K562 (cell line): Measurements from ENCODE around the gene COG3. TPM values are rescaled to one million over a fixed set of nuclear protein-coding genes. Genes with fewer than 3 reads are reported as not detected.

Experiments
- DLX4 ChIP-seq: fragments of 250-450 bp; sonication (Bioruptor Pico); IDR thresholded peaks from 2 replicates; pipeline ENCODE4 v1.6.1; 2021; ENCODE audit warnings: mild to moderate bottlenecking
- HDAC2 ChIP-seq: fragments of 450-650 bp; IDR thresholded peaks from 2 replicates; pipeline ENCODE4 v1.6.1; 2016; ENCODE audit warnings: mild to moderate bottlenecking
- HMGXB4 ChIP-seq: sonication (generic); formaldehyde crosslinking; IDR thresholded peaks from 2 replicates; pipeline ENCODE4 v1.8.1; 2023; ENCODE audit warnings: mild to moderate bottlenecking, missing genetic modification reagents
- MCM3 ChIP-seq: fragments of 450-650 bp; IDR thresholded peaks from 2 replicates; pipeline ENCODE4 v1.6.1; 2016
- NCOA6 ChIP-seq: fragments of 450-650 bp; IDR thresholded peaks from 2 replicates; pipeline ENCODE4 v1.6.1; 2017; ENCODE audit warnings: mild to moderate bottlenecking
- PHF8 ChIP-seq: fragments of 200-600 bp; sonication (generic); IDR thresholded peaks from 2 replicates; pipeline ENCODE4 v1.6.1; 2012; ENCODE audit warnings: mixed run types, mild to moderate bottlenecking, inconsistent platforms, low read length, moderate library complexity, borderline replicate concordance
- POLR2G ChIP-seq: fragments of 200-400 bp; formaldehyde crosslinking; IDR thresholded peaks from 2 replicates; pipeline ENCODE4 v1.6.1; 2017; ENCODE audit warnings: low read depth, mild to moderate bottlenecking, antibody characterized with exemption, low read length, moderate library complexity
- PTRF ChIP-seq: fragments of 450-650 bp; IDR thresholded peaks from 2 replicates; pipeline ENCODE4 v1.6.1; 2016; ENCODE audit warnings: mild to moderate bottlenecking, missing genetic modification characterization, missing compliant biosample characterization
- RCOR1 ChIP-seq, 2 experiments: IDR thresholded peaks; 2 replicates each; pipeline ENCODE4 v1.6.1; 2012; ENCODE audit warnings: low read depth in 2 of 2, low read length in 2 of 2, borderline replicate concordance in 1 of 2, improper control_type of control experiment in 1 of 2
- SAP30 ChIP-seq: fragments of 200-600 bp; sonication (generic); IDR thresholded peaks from 2 replicates; pipeline ENCODE4 v1.6.1; 2012; ENCODE audit warnings: borderline replicate concordance, low read depth, mild to moderate bottlenecking, moderate library complexity, low read length, control low read depth, inconsistent platforms; ENCODE audit not compliant: insufficient read depth, poor library complexity, severe bottlenecking
- SMARCB1 ChIP-seq: IDR thresholded peaks from 2 replicates; pipeline ENCODE4 v1.6.1; 2011; ENCODE audit warnings: improper control_type of control experiment, low read depth; ENCODE audit not compliant: insufficient read length
- SRSF3 ChIP-seq: fragments of 200-400 bp; formaldehyde crosslinking; IDR thresholded peaks from 2 replicates; pipeline ENCODE4 v1.6.1; 2016; ENCODE audit warnings: mild to moderate bottlenecking, low read length, moderate library complexity; ENCODE audit not compliant: insufficient read depth
- TAF1 ChIP-seq: IDR thresholded peaks from 2 replicates; pipeline ENCODE4 v1.6.1; 2011; ENCODE audit warnings: mild to moderate bottlenecking, low read length, moderate library complexity; ENCODE audit not compliant: insufficient read depth, control insufficient read depth, severe bottlenecking; ENCODE audit errors: extremely low read depth
- TEAD1 ChIP-seq, 2 experiments: fragments of 450-650 bp in 1 of 2; sonication (generic) in 1 of 2; formaldehyde crosslinking; IDR thresholded peaks; 2 replicates each; pipeline versions ENCODE4 v1.4.0 to v1.8.0; 2020 to 2022; ENCODE audit warnings: mild to moderate bottlenecking in 2 of 2, missing genetic modification reagents in 1 of 2
- TSC22D4 ChIP-seq: fragments of 450-650 bp; IDR thresholded peaks from 2 replicates; pipeline ENCODE4 v1.6.1; 2016; ENCODE audit warnings: missing genetic modification characterization, missing biosample characterization, control low read depth
- ZNF830 ChIP-seq: fragments of 250-450 bp; sonication (Bioruptor Pico); IDR thresholded peaks from 2 replicates; pipeline ENCODE4 v1.5.0; 2021; ENCODE audit warnings: mild to moderate bottlenecking
- polyA plus RNA-seq, 8 experiments: library from polyadenylated mRNA; depleted of rRNA in 4 of 8; stranded (reverse) in 5 of 8; unstranded in 3 of 8; fragments of >200 nt; fragmentation: Nextera tagmentation in 2 of 8; fragmentation: Illumina TruSeq in 1 of 8; extraction: Ambion mirVana in 2 of 8; extraction: Trizol in 1 of 8; gene quantifications; 2 replicates each; pipeline versions ENCODE4 v1.2.1 to v1.2.3, GENCODE V29; 2011 to 2014; ENCODE audit warnings: inconsistent platforms in 1 of 8, missing spikeins in 1 of 8
- total RNA-seq, 7 experiments: library from RNA; depleted of rRNA in 6 of 7; stranded (reverse); fragments of >200 nt in 6 of 7; fragmentation: Illumina TruSeq in 2 of 7; extraction: Trizol in 2 of 7; gene quantifications; 2 replicates each; pipeline versions ENCODE4 v1.2.1 to v1.2.3, GENCODE V29; 2011 to 2021; ENCODE audit warnings: low replicate concordance in 1 of 7
- TF ChIP-seq, protein P1 (sequence below): fragments of 250-450 bp; sonication (Bioruptor Pico); IDR thresholded peaks from 2 replicates; pipeline ENCODE4 v1.8.0; 2021; ENCODE audit warnings: moderate library complexity, mild to moderate bottlenecking, inconsistent platforms
- TF ChIP-seq, protein P2 (sequence below), 2 experiments: IDR thresholded peaks; 2 replicates each; pipeline ENCODE4 v1.6.1; 2011; ENCODE audit warnings: borderline replicate concordance in 1 of 2, control low read depth in 1 of 2, low read depth in 1 of 2, low read length in 1 of 2, mild to moderate bottlenecking in 1 of 2, mixed read lengths in 1 of 2, moderate library complexity in 1 of 2; ENCODE audit not compliant: insufficient read depth in 1 of 2, insufficient read length in 1 of 2, poor library complexity in 1 of 2, severe bottlenecking in 1 of 2; ENCODE audit errors: extremely low read depth in 1 of 2

The COG3 gene
- total and polyA plus RNA-seq, 9 of the 15 experiments (the other 6 are each of a cell fraction or from before 2014, with no cell fraction given): 3.9 to 22.9 (median 14.5) TPM

- TF ChIP-seq SAP30 (peak; percentile 31), TEAD1 (CRISPR knock-in tag; IDR thresholded peaks at IDR 0.05) (no peak), PTRF (tag) (no peak), ZNF830 (CRISPR knock-in tag) (no peak), NCOA6 (peak; percentile 48; the same call in 1 of the 2 replicates), TAF1 (peak; percentile 20), HDAC2 (no peak), PHF8 (peak; percentile 61; the same call in 1 of the 2 replicates), SMARCB1 (no peak), SRSF3 (no peak), MCM3 (no peak), DLX4 (CRISPR knock-in tag) (no peak), TSC22D4 (tag) (no peak), HMGXB4 (CRISPR knock-in tag) (0 out of 2 replicates have a peak, but pooled peaks have one; percentile 46), POLR2G (peak; percentile 72), RCOR1 (IDR thresholded peaks at IDR 0.05; ENCODE audit: borderline replicate concordance in 1 of 2, low read depth in 2 of 2, low read length in 2 of 2) (no peak)
- TF ChIP-seq, protein P1, sequence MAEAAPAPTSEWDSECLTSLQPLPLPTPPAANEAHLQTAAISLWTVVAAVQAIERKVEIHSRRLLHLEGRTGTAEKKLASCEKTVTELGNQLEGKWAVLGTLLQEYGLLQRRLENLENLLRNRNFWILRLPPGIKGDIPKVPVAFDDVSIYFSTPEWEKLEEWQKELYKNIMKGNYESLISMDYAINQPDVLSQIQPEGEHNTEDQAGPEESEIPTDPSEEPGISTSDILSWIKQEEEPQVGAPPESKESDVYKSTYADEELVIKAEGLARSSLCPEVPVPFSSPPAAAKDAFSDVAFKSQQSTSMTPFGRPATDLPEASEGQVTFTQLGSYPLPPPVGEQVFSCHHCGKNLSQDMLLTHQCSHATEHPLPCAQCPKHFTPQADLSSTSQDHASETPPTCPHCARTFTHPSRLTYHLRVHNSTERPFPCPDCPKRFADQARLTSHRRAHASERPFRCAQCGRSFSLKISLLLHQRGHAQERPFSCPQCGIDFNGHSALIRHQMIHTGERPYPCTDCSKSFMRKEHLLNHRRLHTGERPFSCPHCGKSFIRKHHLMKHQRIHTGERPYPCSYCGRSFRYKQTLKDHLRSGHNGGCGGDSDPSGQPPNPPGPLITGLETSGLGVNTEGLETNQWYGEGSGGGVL (CRISPR knock-in tag): no peak
- TF ChIP-seq, protein P2, sequence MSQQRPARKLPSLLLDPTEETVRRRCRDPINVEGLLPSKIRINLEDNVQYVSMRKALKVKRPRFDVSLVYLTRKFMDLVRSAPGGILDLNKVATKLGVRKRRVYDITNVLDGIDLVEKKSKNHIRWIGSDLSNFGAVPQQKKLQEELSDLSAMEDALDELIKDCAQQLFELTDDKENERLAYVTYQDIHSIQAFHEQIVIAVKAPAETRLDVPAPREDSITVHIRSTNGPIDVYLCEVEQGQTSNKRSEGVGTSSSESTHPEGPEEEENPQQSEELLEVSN (IDR thresholded peaks at IDR 0.05; ENCODE audit: borderline replicate concordance in 1 of 2, extremely low read depth in 1 of 2, insufficient read depth in 1 of 2, insufficient read length in 1 of 2, low read depth in 1 of 2, low read length in 1 of 2, poor library complexity in 1 of 2, severe bottlenecking in 1 of 2): peak; percentile 33 to 89
Measured at GRCh38 chr13:45417790-45418534, 46.8 kb upstream of the COG3 start, which contains the start of gene SLC25A30 (continued).
